ENCODE measurements around the gene ALPI. TPM values are rescaled to one million over a fixed set of nuclear protein-coding genes. Genes with fewer than 3 reads are reported as not detected.

The ALPI gene
- total RNA-seq, 4 donors from 2014 or later: not detected

DNA sequence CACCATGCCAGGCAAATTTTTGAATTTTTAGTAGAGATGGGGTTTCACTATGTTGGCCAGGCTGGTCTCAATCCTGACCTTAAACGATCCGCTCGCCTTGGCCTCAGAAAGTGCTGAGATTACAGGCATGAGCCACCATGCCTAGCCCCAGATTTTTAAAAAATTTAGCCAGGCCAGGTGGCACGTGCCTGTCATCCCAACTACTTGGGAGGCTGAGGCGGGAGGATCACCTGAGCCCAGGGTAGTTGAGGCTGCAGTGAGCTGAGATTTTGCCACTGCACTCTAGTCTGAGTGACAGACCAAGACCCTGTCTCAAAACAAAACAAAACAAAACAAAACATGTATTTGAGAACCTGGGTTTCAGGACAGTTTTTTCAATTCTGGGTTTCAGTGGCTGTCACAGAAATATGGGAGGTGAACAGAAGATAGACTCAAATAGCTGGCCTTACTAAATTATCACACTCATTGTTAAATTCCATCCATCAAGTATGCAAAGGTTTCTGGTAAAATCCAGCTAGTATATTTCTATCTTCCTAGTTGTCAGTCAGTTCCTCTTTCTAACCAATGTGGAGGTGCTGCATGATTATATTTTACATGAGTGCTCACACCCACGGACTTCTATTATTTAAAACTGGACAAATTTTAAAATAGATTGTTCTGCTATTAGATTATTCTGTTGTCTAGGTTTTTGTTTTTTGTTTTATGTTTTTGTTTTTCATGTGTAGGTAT lies 43.9 kb upstream of the ALPI start:
- Histone ChIP-seq H3K27me3 (peaks cover 0 to 85% (median 0%) of the 10 kb centered on the region in 4 donors), H3K9me3 (no peaks in the 10 kb centered on the region), H3K36me3 (no peaks in the 10 kb centered on the region), H3K4me3 (no peak overlapping the region), H3K4me1 (no peaks in the 10 kb centered on the region), H3K27ac (no peak overlapping the region)
- intact Hi-C loops (cut with DNase I): no loop called here
- no peak for DNase-seq
- WGBS, 2 donors: 75 to 84% methylated on average over 4 of the region's 6 CpGs
- TF ChIP-seq CTCF (IDR thresholded peaks at IDR 0.05) (no peak), POLR2A (IDR thresholded peaks at IDR 0.05) (no peak)

GRCh38 chr2:232412986-232413385 lies 43.0 kb upstream of the ALPI start:
- Histone ChIP-seq H3K27ac (no peak overlapping the region), H3K4me1 (no peaks in the 10 kb centered on the region), H3K36me3 (no peaks in the 10 kb centered on the region), H3K27me3 (peaks cover 0 to 89% (median 0%) of the 10 kb centered on the region in 4 donors), H3K9me3 (no peaks in the 10 kb centered on the region), H3K4me3 (no peak overlapping the region)
- intact Hi-C loops (cut with DNase I): no loop called here
- DNase-seq: no peak
- TF ChIP-seq POLR2A (IDR thresholded peaks at IDR 0.05) (no peak), CTCF (IDR thresholded peaks at IDR 0.05) (no peak)
- 40 to 52% methylated on average over 5 of the region's 5 CpGs for WGBS, 2 donors

- Histone ChIP-seq H3K4me1 (peaks cover 16 to 20% (median 16%) of the 10 kb centered on the region in 3 donors), H3K4me3 (no peak overlapping the region), H3K27ac (no peak overlapping the region), H3K9me3 (no peaks in the 10 kb centered on the region), H3K27me3 (peaks cover 3 to 98% (median 16%) of the 10 kb centered on the region in 4 donors), H3K36me3 (no peaks in the 10 kb centered on the region)
- no peak for DNase-seq
- TF ChIP-seq POLR2A (IDR thresholded peaks at IDR 0.05) (no peak), CTCF (IDR thresholded peaks at IDR 0.05) (no peak)
- 100% methylated on average over 3 of the region's 8 CpGs; no CpG with 5 or more reads in 1 of the 2 donors for WGBS, 2 donors
- intact Hi-C loops (cut with DNase I): no loop called here
Observed at GRCh38 chr2:232415138-232415690, 40.7 kb upstream of the ALPI start.

DNA sequence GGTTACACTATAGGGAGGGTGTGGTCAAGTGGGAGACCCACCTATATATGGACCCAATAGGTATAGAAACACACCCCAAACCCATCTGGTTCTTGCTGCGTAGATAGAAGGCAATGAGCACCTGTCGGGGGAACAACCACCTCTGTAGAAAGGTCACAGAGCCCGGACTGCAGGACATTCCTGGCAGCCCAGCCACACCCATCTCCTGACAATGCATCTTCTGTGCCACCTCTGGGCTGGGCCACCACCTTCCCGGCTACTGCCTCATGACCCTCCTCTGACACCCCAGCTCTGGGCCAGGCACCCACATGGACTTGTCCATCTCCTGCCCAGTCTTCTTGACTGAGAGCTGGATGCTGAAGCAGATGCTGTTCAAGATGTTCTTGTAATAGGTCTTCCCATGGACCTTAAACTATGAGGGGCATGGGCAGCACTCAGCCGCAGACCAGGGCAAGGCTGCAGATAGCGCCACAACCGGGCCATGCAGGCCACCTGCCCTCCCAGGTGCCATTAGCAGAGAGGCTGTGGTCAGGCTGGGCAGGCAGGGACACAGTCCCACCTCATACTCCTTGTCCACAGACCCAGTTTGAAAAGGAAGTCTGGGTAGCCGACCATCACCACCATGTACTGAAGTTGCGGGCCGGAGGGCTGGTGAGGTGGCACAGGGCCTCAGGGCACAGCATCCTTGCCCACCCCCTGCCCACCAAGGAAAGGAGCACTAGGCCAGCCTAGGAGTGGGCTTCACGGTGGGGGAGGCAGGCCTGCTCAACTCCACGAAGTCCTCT lies 40.0 kb upstream of the ALPI start:
- H3K27me3 ChIP-seq: peaks cover 7 to 98% (median 16%) of the 10 kb centered on the region in 4 donors
- H3K4me3 ChIP-seq: no peak overlapping the region
- DNase-seq: no peak
- H3K9me3 ChIP-seq: no peaks in the 10 kb centered on the region
- TF ChIP-seq POLR2A (IDR thresholded peaks at IDR 0.05): no peak
- no peak for TF ChIP-seq CTCF (IDR thresholded peaks at IDR 0.05)
- no peak overlapping the region for H3K27ac ChIP-seq
- WGBS, 2 donors: 78 to 83% methylated on average over 4 to 5 of the region's 12 CpGs
- peaks cover 22 to 27% (median 23%) of the 10 kb centered on the region in 3 donors for H3K4me1 ChIP-seq
- no peaks in the 10 kb centered on the region for H3K36me3 ChIP-seq
- intact Hi-C loops (cut with DNase I): no loop called here

All from esophagus squamous epithelium (tissue), 5 donors.